HG03103 (cell line): ENCODE data around the gene AEBP1.
A peak's percentile ranks its signal among the peaks of the same experiment; 100 is the strongest.

Experiments used
- ATAC-seq: cut with Tn5 transposase; IDR thresholded peaks from one replicate; pipeline ENCODE4 v1.9.1; 2021; ENCODE audit warnings: low read depth; ENCODE audit not compliant: unreplicated experiment

Gene AEBP1

GRCh38 chr7:44103923-44104859 is at the start of gene AEBP1:
AEBP1 (plus strand) TSS chr7:44104345; CDS start chr7:44104666, 321 bp downstream.
- no peak for ATAC-seq

- ATAC-seq, result no peak
Observed at GRCh38 chr7:44056681-44057080, 47.5 kb upstream of the AEBP1 start.

- no peak for ATAC-seq
Observed at GRCh38 chr7:44057181-44057848, 46.8 kb upstream of the AEBP1 start.

- no peak for ATAC-seq
Observed at GRCh38 chr7:44057849-44058758, 46.0 kb upstream of the AEBP1 start.

- no peak for ATAC-seq
Observed at GRCh38 chr7:44058759-44059218, 45.4 kb upstream of the AEBP1 start.

GRCh38 chr7:44059219-44060090 is 44.7 kb upstream of the AEBP1 start:
- peak; percentile 46 for ATAC-seq

GRCh38 chr7:44060091-44060947 is 43.8 kb upstream of the AEBP1 start:
- ATAC-seq, result no peak

GRCh38 chr7:44060948-44061644 is 43.0 kb upstream of the AEBP1 start:
- no peak for ATAC-seq

- ATAC-seq, result no peak
Observed at GRCh38 chr7:44061645-44062179, 42.4 kb upstream of the AEBP1 start.

- no peak for ATAC-seq
Observed at GRCh38 chr7:44062180-44062902, 41.8 kb upstream of the AEBP1 start.

GRCh38 chr7:44062903-44063295 is 41.2 kb upstream of the AEBP1 start:
- ATAC-seq, result no peak

- ATAC-seq, result no peak
Observed at GRCh38 chr7:44063547-44063893, 40.6 kb upstream of the AEBP1 start.

- no peak for ATAC-seq
Observed at GRCh38 chr7:44063894-44064651, 40.1 kb upstream of the AEBP1 start.

GRCh38 chr7:44064791-44065430 is 39.2 kb upstream of the AEBP1 start:
- ATAC-seq, result no peak

- no peak for ATAC-seq
Observed at GRCh38 chr7:44065431-44066110, 38.6 kb upstream of the AEBP1 start, which contains the start of gene PGAM2. PGAM2 (minus strand) TSS chr7:44065567; CDS start chr7:44065529, 38 bp downstream.

- ATAC-seq, result no peak
Observed at GRCh38 chr7:44066111-44066460, 38.1 kb upstream of the AEBP1 start.
